ENCODE measurements around the gene SERPINC1. TPM values are rescaled to one million over a fixed set of nuclear protein-coding genes. Genes with fewer than 3 reads are reported as not detected.

The SERPINC1 gene
- total and polyA plus RNA-seq, 9 of the 15 experiments (the other 6 are each of a cell fraction or from before 2014, with no cell fraction given): 0.07 to 1.2 (median 0.50) TPM

- TF ChIP-seq ATF3 (IDR thresholded peaks at IDR 0.05) (no peak), ATF3 (CRISPR knock-in tag; conservative IDR thresholded peaks at IDR 0.05) (no peak), PURB (CRISPR knock-in tag; IDR thresholded peaks at IDR 0.05; ENCODE audit: low read depth) (no peak), EHMT2 (IDR thresholded peaks at IDR 0.05) (0 out of 2 replicates have a peak, but pooled peaks have one; percentile 24), SRSF9 (IDR thresholded peaks at IDR 0.05; ENCODE audit: borderline replicate concordance, low read depth, low read length) (no peak), RCOR1 (IDR thresholded peaks at IDR 0.05; ENCODE audit: borderline replicate concordance in 1 of 2, low read depth in 2 of 2, low read length in 2 of 2) (peak in 1 of 2 experiments; percentile 1; a peak in 1 of 4 replicates), PHF21A (IDR thresholded peaks at IDR 0.05; ENCODE audit: borderline replicate concordance, low read depth) (no peak), BRF1 (IDR thresholded peaks at IDR 0.05; ENCODE audit: borderline replicate concordance, extremely low read depth, insufficient read length) (no peak), POLR2A (conservative IDR thresholded peaks at IDR 0.05) (no peak), RBM34 (IDR thresholded peaks at IDR 0.05; ENCODE audit: borderline replicate concordance, insufficient read depth, low read length) (no peak), CREBBP (IDR thresholded peaks at IDR 0.05; ENCODE audit: low read depth, low read length) (no peak), ZNF57 (CRISPR knock-in tag; IDR thresholded peaks at IDR 0.05) (no peak), SAP30 (IDR thresholded peaks at IDR 0.05; ENCODE audit: borderline replicate concordance, insufficient read depth, low read depth, low read length, poor library complexity, severe bottlenecking) (no peak), THRAP3 (IDR thresholded peaks at IDR 0.05; ENCODE audit: borderline replicate concordance) (peak; percentile 64; the same call in 1 of the 2 replicates), E4F1 (CRISPR knock-in tag; IDR thresholded peaks at IDR 0.05; ENCODE audit: borderline replicate concordance) (no peak), RHOXF2B (CRISPR knock-in tag; conservative IDR thresholded peaks at IDR 0.05) (no peak), HDAC2 (IDR thresholded peaks at IDR 0.05) (no peak; the same call in 1 of the 2 replicates), SMC3 (conservative IDR thresholded peaks at IDR 0.05; ENCODE audit: insufficient read depth, low read depth, low read length) (no peak), GATAD2B (IDR thresholded peaks at IDR 0.05; ENCODE audit: borderline replicate concordance) (no peak), NR2C1 (IDR thresholded peaks at IDR 0.05) (0 out of 2 replicates have a peak, but pooled peaks have one; percentile 34), NR2C1 (tag; IDR thresholded peaks at IDR 0.05) (no peak)
- TF ChIP-seq, protein P1, sequence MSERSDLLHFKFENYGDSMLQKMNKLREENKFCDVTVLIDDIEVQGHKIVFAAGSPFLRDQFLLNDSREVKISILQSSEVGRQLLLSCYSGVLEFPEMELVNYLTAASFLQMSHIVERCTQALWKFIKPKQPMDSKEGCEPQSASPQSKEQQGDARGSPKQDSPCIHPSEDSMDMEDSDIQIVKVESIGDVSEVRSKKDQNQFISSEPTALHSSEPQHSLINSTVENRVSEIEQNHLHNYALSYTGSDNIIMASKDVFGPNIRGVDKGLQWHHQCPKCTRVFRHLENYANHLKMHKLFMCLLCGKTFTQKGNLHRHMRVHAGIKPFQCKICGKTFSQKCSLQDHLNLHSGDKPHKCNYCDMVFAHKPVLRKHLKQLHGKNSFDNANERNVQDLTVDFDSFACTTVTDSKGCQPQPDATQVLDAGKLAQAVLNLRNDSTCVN (CRISPR knock-in tag; IDR thresholded peaks at IDR 0.05): no peak
- TF ChIP-seq, protein P2, sequence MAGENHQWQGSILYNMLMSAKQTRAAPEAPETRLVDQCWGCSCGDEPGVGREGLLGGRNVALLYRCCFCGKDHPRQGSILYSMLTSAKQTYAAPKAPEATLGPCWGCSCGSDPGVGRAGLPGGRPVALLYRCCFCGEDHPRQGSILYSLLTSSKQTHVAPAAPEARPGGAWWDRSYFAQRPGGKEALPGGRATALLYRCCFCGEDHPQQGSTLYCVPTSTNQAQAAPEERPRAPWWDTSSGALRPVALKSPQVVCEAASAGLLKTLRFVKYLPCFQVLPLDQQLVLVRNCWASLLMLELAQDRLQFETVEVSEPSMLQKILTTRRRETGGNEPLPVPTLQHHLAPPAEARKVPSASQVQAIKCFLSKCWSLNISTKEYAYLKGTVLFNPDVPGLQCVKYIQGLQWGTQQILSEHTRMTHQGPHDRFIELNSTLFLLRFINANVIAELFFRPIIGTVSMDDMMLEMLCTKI (IDR thresholded peaks at IDR 0.05; ENCODE audit: partially characterized antibody): no peak
Measured at GRCh38 chr1:173870252-173871075, 46.7 kb downstream of the SERPINC1 start (continued).

Measured in K562 (cell line).